Gastroesophageal sphincter (tissue), 3 donors: ENCODE data around the gene NOP14.

Experiments used
- CTCF ChIP-seq, 4 experiments: fragments of 200-600 bp in 2 of 4; fragments of 450-650 bp in 2 of 4; sonication (generic) in 1 of 4; IDR thresholded peaks; one replicate each; pipeline ENCODE4 v1.5.1; 2017 to 2019; ENCODE audit warnings: antibody characterized with exemption in 4 of 4, mild to moderate bottlenecking in 2 of 4, moderate library complexity in 2 of 4
- EP300 ChIP-seq: sonication (generic); formaldehyde crosslinking; IDR thresholded peaks from one replicate; pipeline ENCODE4 v1.6.1; 2017; ENCODE audit warnings: antibody characterized with exemption, mild to moderate bottlenecking
- POLR2A ChIP-seq, 2 donors: fragments of 450-650 bp; IDR thresholded peaks; one replicate each; pipeline ENCODE4 v1.6.1; 2017; ENCODE audit warnings: antibody characterized with exemption in 2 of 2, mild to moderate bottlenecking in 2 of 2, moderate library complexity in 1 of 2

- TF ChIP-seq POLR2A (IDR thresholded peaks at IDR 0.05): no peak
- no peak for TF ChIP-seq CTCF (IDR thresholded peaks at IDR 0.05)
- TF ChIP-seq EP300: no peak
These were observed 27.2 kb downstream of the NOP14 start for GRCh38 chr4:2935762-2936743.
